ENCODE data around the gene HYAL1. TPM values are rescaled to one million over a fixed set of nuclear protein-coding genes. Genes with fewer than 3 reads are reported as not detected.

The HYAL1 gene
- total and polyA plus RNA-seq, 9 donors = 1.8 to 9.3 (median 3.5) TPM

- peaks cover 26% of the 10 kb centered on the region for H3K4me1 ChIP-seq (ENCODE audit: insufficient read depth)
- intact Hi-C loops (cut with DNase I) = loop anchor here in 1 of 4 donors (10.0 kb wide), 1 partner anchor 58 kb away; the partner anchor contains the start of gene SEMA3B
- 6 to 13% (median 8%) methylated on average over 26 to 31 of the region's 31 CpGs for WGBS, 3 donors
- TF ChIP-seq CTCF (IDR thresholded peaks at IDR 0.05) (no peak), EP300 (IDR thresholded peaks at IDR 0.05) (no peak), POLR2A (IDR thresholded peaks at IDR 0.05) (no peak)
- H3K27ac ChIP-seq = peak within 1 kb of the TSS; percentile 71 to 95
- no peaks in the 10 kb centered on the region for H3K36me3 ChIP-seq
- H3K9me3 ChIP-seq = no peaks in the 10 kb centered on the region
- peak within 1 kb of the TSS; percentile 65 for H3K4me3 ChIP-seq
- peak; percentile 84 to 92 (median 89) for DNase-seq
- no peaks in the 10 kb centered on the region for H3K27me3 ChIP-seq
Observed at GRCh38 chr3:50322386-50323091, 19.2 kb upstream of the HYAL1 start, which contains the start of gene HYAL2. TSS of gene HYAL2 (minus strand) at chr3:50322745. CDS start at chr3:50320489, 2,256 bp downstream.

- Histone ChIP-seq H3K36me3 (no peaks in the 10 kb centered on the region), H3K4me1 (ENCODE audit: insufficient read depth) (peaks cover 22% of the 10 kb centered on the region), H3K9me3 (no peaks in the 10 kb centered on the region), H3K4me3 (peak overlapping the region; percentile 65), H3K27ac (peak overlapping the region; percentile 71 to 95), H3K27me3 (no peaks in the 10 kb centered on the region)
- 2 to 6% (median 2%) methylated on average over 13 to 14 of the region's 14 CpGs for WGBS, 3 donors
- DNase-seq = no peak
- intact Hi-C loops (cut with DNase I) = loop anchor here in 1 of 4 donors (10.0 kb wide), 1 partner anchor 57 kb away; the partner anchor contains the start of gene SEMA3B
- no peak for TF ChIP-seq EP300 (IDR thresholded peaks at IDR 0.05)
- TF ChIP-seq POLR2A (IDR thresholded peaks at IDR 0.05) = peak; percentile 42
Observed at GRCh38 chr3:50322115-50322385, 18.7 kb upstream of the HYAL1 start.

- peak overlapping the region; percentile 65 for H3K4me3 ChIP-seq
- TF ChIP-seq POLR2A (IDR thresholded peaks at IDR 0.05) (peak; percentile 65), CTCF (IDR thresholded peaks at IDR 0.05) (peak; percentile 46 to 61 (median 46)), EP300 (IDR thresholded peaks at IDR 0.05) (no peak)
- H3K36me3 ChIP-seq = no peaks in the 10 kb centered on the region
- intact Hi-C loops (cut with DNase I) = loop anchor here in 2 of 4 donors (2.0 to 10.0 kb wide), 2 partner anchors 19 to 57 kb away; partner anchors contain the start of genes HYAL1 (in 1 of the 2) and SEMA3B (in 1 of the 2)
- 0 to 2% (median 1%) methylated on average over 30 to 59 of the region's 59 CpGs for WGBS, 3 donors
- H3K27me3 ChIP-seq = no peaks in the 10 kb centered on the region
- DNase-seq = peak; percentile 90 to 93 (median 90)
- H3K27ac ChIP-seq = peak overlapping the region; percentile 71 to 95
- H3K4me1 ChIP-seq (ENCODE audit: insufficient read depth) = peaks cover 22% of the 10 kb centered on the region
- H3K9me3 ChIP-seq = no peaks in the 10 kb centered on the region
Observed at GRCh38 chr3:50321336-50322114, 18.2 kb upstream of the HYAL1 start.

- Histone ChIP-seq H3K27ac (peak overlapping the region; percentile 71 to 95), H3K36me3 (no peaks in the 10 kb centered on the region), H3K4me1 (ENCODE audit: insufficient read depth) (peaks cover 22% of the 10 kb centered on the region), H3K9me3 (no peaks in the 10 kb centered on the region), H3K27me3 (no peaks in the 10 kb centered on the region), H3K4me3 (peak overlapping the region; percentile 65)
- TF ChIP-seq EP300 (IDR thresholded peaks at IDR 0.05) = no peak
- no peak for TF ChIP-seq CTCF (IDR thresholded peaks at IDR 0.05)
- TF ChIP-seq POLR2A (IDR thresholded peaks at IDR 0.05) = no peak
- 0 to 1% (median 1%) methylated on average over 21 to 44 of the region's 45 CpGs for WGBS, 3 donors
- intact Hi-C loops (cut with DNase I) = loop anchor here in 2 of 4 donors (2.0 to 10.0 kb wide), 2 partner anchors 18 to 56 kb away; partner anchors contain the start of genes HYAL1 (in 1 of the 2) and SEMA3B (in 1 of the 2)
- peak; percentile 81 to 89 (median 85) for DNase-seq
Observed at GRCh38 chr3:50320853-50321335, 17.5 kb upstream of the HYAL1 start.
